Measurements from ENCODE around the gene DOCK2.

DOCK2 gene

GRCh38 chr5:169874621-169875020, 237.5 kb downstream of the DOCK2 start:
- Histone ChIP-seq H3K9ac (ENCODE audit: low read length) (no peak overlapping the region), H4K20me1 (ENCODE audit: insufficient read depth, low read length) (no peaks in the 10 kb centered on the region), H3K9me2 (replicated peaks; ENCODE audit: insufficient read depth, low read length) (no peaks in the 10 kb centered on the region), H3K27me3 (replicated peaks; ENCODE audit: insufficient read depth, low read length) (no peaks in the 10 kb centered on the region), H3F3A (ENCODE audit: insufficient read depth, low read length) (no peaks in the 10 kb centered on the region), H3K9me3 (replicated peaks; ENCODE audit: insufficient read depth, low read length) (no peaks in the 10 kb centered on the region), H3K4me3 (ENCODE audit: low read length) (no peak overlapping the region), H3K4me1 (ENCODE audit: low read length) (no peaks in the 10 kb centered on the region), H3K27ac (ENCODE audit: low read length) (no peak overlapping the region), H2AFZ (ENCODE audit: low read length) (no peak overlapping the region), H3K4me2 (ENCODE audit: low read depth, low read length) (no peak overlapping the region), H3K36me3 (replicated peaks; ENCODE audit: insufficient read depth, low read length) (no peaks in the 10 kb centered on the region), H3K79me2 (ENCODE audit: low read length) (no peaks in the 10 kb centered on the region)
- no peak for TF ChIP-seq CTCF (IDR thresholded peaks at IDR 0.05; ENCODE audit: low read length)
- DNase-seq: no peak

- H3K79me2 ChIP-seq (ENCODE audit: low read length): no peaks in the 10 kb centered on the region
- no peak overlapping the region for H2AFZ ChIP-seq (ENCODE audit: low read length)
- no peaks in the 10 kb centered on the region for H3F3A ChIP-seq (ENCODE audit: insufficient read depth, low read length)
- TF ChIP-seq EZH2 (optimal IDR thresholded peaks at IDR 0.05; ENCODE audit: low read depth, low read length) (no peak), EZH2phosphoT487 (IDR thresholded peaks at IDR 0.05; ENCODE audit: low read length) (no peak), CTCF (IDR thresholded peaks at IDR 0.05; ENCODE audit: low read length) (no peak)
- H3K4me1 ChIP-seq (ENCODE audit: low read length): no peaks in the 10 kb centered on the region
- H3K4me2 ChIP-seq (ENCODE audit: low read depth, low read length): no peak overlapping the region
- no peaks in the 10 kb centered on the region for H3K9me2 ChIP-seq (replicated peaks; ENCODE audit: insufficient read depth, low read length)
- no peak overlapping the region for H3K27ac ChIP-seq (ENCODE audit: low read length)
- no peaks in the 10 kb centered on the region for H3K36me3 ChIP-seq (replicated peaks; ENCODE audit: insufficient read depth, low read length)
- H3K9me3 ChIP-seq (replicated peaks; ENCODE audit: insufficient read depth, low read length): no peaks in the 10 kb centered on the region
- H3K9ac ChIP-seq (ENCODE audit: low read length): no peak overlapping the region
- H4K20me1 ChIP-seq (ENCODE audit: insufficient read depth, low read length): no peaks in the 10 kb centered on the region
- H3K4me3 ChIP-seq (ENCODE audit: low read length): no peak overlapping the region
- H3K27me3 ChIP-seq (replicated peaks; ENCODE audit: insufficient read depth, low read length): no peaks in the 10 kb centered on the region
- no peak for DNase-seq
Observed at GRCh38 chr5:169875091-169875728, 238.1 kb downstream of the DOCK2 start.

DNA sequence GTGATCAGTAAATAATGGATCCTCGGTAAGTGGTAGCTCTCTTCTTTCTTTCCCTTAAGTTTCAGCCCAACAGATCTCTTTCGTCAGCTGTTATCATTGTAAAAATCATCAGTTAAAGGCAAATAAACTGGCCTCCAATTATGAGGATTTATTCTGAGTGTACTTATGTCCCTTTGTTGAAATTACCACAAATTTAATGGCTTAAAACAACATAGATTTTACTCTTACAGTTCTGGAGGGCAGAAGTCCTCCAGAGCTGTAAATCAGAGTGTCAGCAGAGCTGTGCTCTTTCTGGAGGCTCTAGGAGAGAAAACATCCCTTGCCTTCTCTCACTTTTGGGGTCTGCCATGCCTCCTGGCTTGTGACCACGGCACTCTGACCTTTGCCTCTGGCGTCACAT, 238.7 kb downstream of the DOCK2 start:
- H3K4me1 ChIP-seq (ENCODE audit: low read length): no peaks in the 10 kb centered on the region
- TF ChIP-seq EZH2phosphoT487 (IDR thresholded peaks at IDR 0.05; ENCODE audit: low read length): no peak
- no peak for TF ChIP-seq EZH2 (optimal IDR thresholded peaks at IDR 0.05; ENCODE audit: low read depth, low read length)
- TF ChIP-seq CTCF (IDR thresholded peaks at IDR 0.05; ENCODE audit: low read length): no peak
- H4K20me1 ChIP-seq (ENCODE audit: insufficient read depth, low read length): no peaks in the 10 kb centered on the region
- no peaks in the 10 kb centered on the region for H3F3A ChIP-seq (ENCODE audit: insufficient read depth, low read length)
- H2AFZ ChIP-seq (ENCODE audit: low read length): no peak overlapping the region
- H3K9me2 ChIP-seq (replicated peaks; ENCODE audit: insufficient read depth, low read length): no peaks in the 10 kb centered on the region
- no peak overlapping the region for H3K4me3 ChIP-seq (ENCODE audit: low read length)
- DNase-seq: no peak
- H3K9me3 ChIP-seq (replicated peaks; ENCODE audit: insufficient read depth, low read length): no peaks in the 10 kb centered on the region
- no peaks in the 10 kb centered on the region for H3K79me2 ChIP-seq (ENCODE audit: low read length)
- no peak overlapping the region for H3K27ac ChIP-seq (ENCODE audit: low read length)
- no peaks in the 10 kb centered on the region for H3K36me3 ChIP-seq (replicated peaks; ENCODE audit: insufficient read depth, low read length)
- H3K4me2 ChIP-seq (ENCODE audit: low read depth, low read length): no peak overlapping the region
- H3K27me3 ChIP-seq (replicated peaks; ENCODE audit: insufficient read depth, low read length): no peaks in the 10 kb centered on the region
- H3K9ac ChIP-seq (ENCODE audit: low read length): no peak overlapping the region

All from MM.1S (cell line).